B cell (primary cell): ENCODE results near the gene PRICKLE2. TPM values are rescaled to one million over a fixed set of nuclear protein-coding genes. Genes with fewer than 3 reads are reported as not detected.

ENCODE experiments used
- ATAC-seq: fragments of 200-7000 bp; cut with Tn5 transposase; one replicate; pipeline ENCODE4 v1.10.0; 2021; ENCODE audit warnings: low read depth, mild to moderate bottlenecking, moderate number of reproducible peaks, moderate library complexity
- CTCF ChIA-PET: fragments of 350-600 bp; sonication (Branson Sonifier 250); formaldehyde crosslinking; loops from one replicate; lab custom pipeline; 2021; ENCODE audit warnings: antibody characterized with exemption, inconsistent platforms; lab: Charles Lee
- POLR2A ChIA-PET: fragments of 350-600 bp; sonication (Branson Sonifier 250); formaldehyde crosslinking; loops from one replicate; lab custom pipeline; 2021; ENCODE audit warnings: antibody characterized with exemption; lab: Charles Lee
- DNase-seq: peaks from one replicate; pipeline ENCODE4 v3.0.0; 2013
- H2AFZ ChIP-seq: 2 replicates; pipeline ENCODE4 v1.6.1; 2012; ENCODE audit warnings: mild to moderate bottlenecking, low read depth, low read length; ENCODE audit not compliant: insufficient read depth, poor library complexity, severe bottlenecking
- H3K27ac ChIP-seq, 2 donors: 1 replicate in 1 of 2; 2 replicates in 1 of 2; pipeline ENCODE4 v1.5.1; 2012 to 2013; ENCODE audit warnings: low read length in 2 of 2, mild to moderate bottlenecking in 2 of 2, moderate library complexity in 1 of 2
- H3K27me3 ChIP-seq, 4 experiments: fragments of 200-600 bp in 1 of 4; sonication (generic) in 1 of 4; replicated peaks in 1 of 4; 1 replicate in 2 of 4; 2 replicates in 2 of 4; pipeline versions ENCODE4 v1.6.1 to v1.7.0; 2013 to 2016; ENCODE audit warnings: low read length in 3 of 4, mild to moderate bottlenecking in 2 of 4, mixed read lengths in 1 of 4, moderate library complexity in 1 of 4; ENCODE audit not compliant: insufficient read depth in 4 of 4, control insufficient read depth in 3 of 4; ENCODE audit errors: control extremely low read depth in 1 of 4
- H3K36me3 ChIP-seq, 2 experiments: replicated peaks in 1 of 2; 1 replicate in 1 of 2; 2 replicates in 1 of 2; pipeline versions ENCODE4 v1.6.1 to v1.7.1; 2013; ENCODE audit warnings: low read length in 1 of 2; ENCODE audit not compliant: insufficient read depth in 2 of 2, control insufficient read depth in 1 of 2; ENCODE audit errors: control extremely low read depth in 1 of 2, extremely low read depth in 1 of 2
- H3K4me1 ChIP-seq, 2 donors: fragments of 200-600 bp in 1 of 2; sonication (generic) in 1 of 2; 1 replicate in 1 of 2; 2 replicates in 1 of 2; pipeline versions ENCODE4 v1.5.1 to v1.6.1; 2013 to 2017; ENCODE audit warnings: low read length in 2 of 2; ENCODE audit not compliant: control insufficient read depth in 2 of 2, insufficient read depth in 2 of 2
- H3K4me2 ChIP-seq: replicated peaks from 2 replicates; pipeline ENCODE3; 2012; ENCODE audit warnings: mild to moderate bottlenecking, low read depth, low read length; ENCODE audit not compliant: poor library complexity, severe bottlenecking
- H3K4me3 ChIP-seq, 5 experiments: fragments of 200-600 bp in 1 of 5; sonication (generic) in 1 of 5; 1 replicate in 3 of 5; 2 replicates in 2 of 5; pipeline versions ENCODE4 v1.5.1 to v1.7.0; 2011 to 2016; ENCODE audit warnings: low read length in 4 of 5, mild to moderate bottlenecking in 4 of 5, low read depth in 2 of 5, control low read depth in 1 of 5, moderate library complexity in 1 of 5; ENCODE audit not compliant: insufficient read depth in 1 of 5; ENCODE audit errors: control extremely low read depth in 1 of 5, extremely low read depth in 1 of 5
- H3K79me2 ChIP-seq: fragments of 200-600 bp; sonication (generic); one replicate; pipeline ENCODE4 v1.6.0; 2016; ENCODE audit warnings: low read length; ENCODE audit not compliant: control insufficient read depth, insufficient read depth
- H3K9ac ChIP-seq: fragments of 200-600 bp; sonication (generic); 2 replicates; pipeline ENCODE4 v1.6.1; 2017; ENCODE audit warnings: mild to moderate bottlenecking, low read length, moderate library complexity
- H3K9me3 ChIP-seq, 3 donors: one replicate each; pipeline versions ENCODE4 v1.6.1 to v1.7.1; 2013; ENCODE audit warnings: low read length in 2 of 3; ENCODE audit not compliant: control insufficient read depth in 2 of 3, insufficient read depth in 1 of 3; ENCODE audit errors: control extremely low read depth in 1 of 3
- H4K20me1 ChIP-seq: 2 replicates; pipeline ENCODE4 v1.6.0; 2012; ENCODE audit warnings: mild to moderate bottlenecking, low read length; ENCODE audit not compliant: insufficient read depth, control insufficient read depth, poor library complexity, severe bottlenecking
- H3K27ac Mint-ChIP-seq: one replicate; pipeline ENCODE4 v1.8.0; 2021; ENCODE audit warnings: mixed read lengths
- H3K27me3 Mint-ChIP-seq: one replicate; pipeline ENCODE4 v1.8.0; 2021; ENCODE audit warnings: mixed read lengths
- H3K4me1 Mint-ChIP-seq: one replicate; pipeline ENCODE4 v1.8.0; 2021; ENCODE audit warnings: mixed read lengths
- H3K4me3 Mint-ChIP-seq: one replicate; pipeline ENCODE4 v1.8.0; 2021; ENCODE audit warnings: mixed read lengths
- H3K9me3 Mint-ChIP-seq: one replicate; pipeline ENCODE4 v1.8.0; 2022; ENCODE audit warnings: mixed read lengths; ENCODE audit not compliant: insufficient read depth
- CTCF ChIP-seq: fragments of 200-600 bp; IDR thresholded peaks from one replicate; pipeline ENCODE4 v1.8.0; 2022; ENCODE audit warnings: antibody characterized with exemption, mild to moderate bottlenecking
- EZH2 ChIP-seq: IDR thresholded peaks from 2 replicates; pipeline ENCODE4 v1.6.1; 2012; ENCODE audit warnings: borderline replicate concordance, low read depth, mild to moderate bottlenecking, moderate library complexity, low read length; ENCODE audit not compliant: insufficient read depth, poor library complexity, severe bottlenecking
- WGBS: methylation state at CpG from one replicate; pipeline ENCODE4 v1.1.5; 2013; ENCODE audit warnings: missing lambda C conversion rate; ENCODE audit not compliant: insufficient coverage; 5-methylcytosine and 5-hydroxymethylcytosine counted together
- intact Hi-C: fragments of 100-400 bp; cut with micrococcal nuclease; formaldehyde crosslinking; loops from one replicate; pipeline ENCODE4 v1.10.0; 2022
- polyA plus RNA-seq: library from polyadenylated mRNA; depleted of rRNA; stranded (reverse); fragments of >200 nt; gene quantifications from 2 replicates; pipeline ENCODE4 v1.2.3, GENCODE V29; 2012
- total RNA-seq, 2 donors: library from RNA; stranded (reverse); fragments of 120-200 nt in 1 of 2; gene quantifications; 1 replicate in 1 of 2; 2 replicates in 1 of 2; pipeline versions ENCODE4 v1.2.3 to v1.2.4, GENCODE V29; 2013 to 2022

The PRICKLE2 gene
- total and polyA plus RNA-seq, 2 donors (not counting 1 experiment from before 2014, with no cell fraction given), result 0.30 to 1.4 TPM

GRCh38 chr3:64272842-64273241 lies 47.6 kb upstream of the PRICKLE2 start:
- CTCF ChIA-PET, result no interaction called here
- intact Hi-C loops, result no loop called here
- Mint-ChIP-seq H3K27ac (no peak overlapping the region), H3K27me3 (peaks cover 8% of the 10 kb centered on the region), H3K4me3 (no peak overlapping the region), H3K4me1 (no peaks in the 10 kb centered on the region), H3K9me3 (no peaks in the 10 kb centered on the region)
- Histone ChIP-seq H3K4me3 (no peak overlapping the region), H3K79me2 (no peaks in the 10 kb centered on the region), H3K27ac (no peak overlapping the region), H4K20me1 (no peaks in the 10 kb centered on the region), H3K36me3 (no peaks in the 10 kb centered on the region), H3K4me1 (no peaks in the 10 kb centered on the region), H3K9ac (no peak overlapping the region), H3K9me3 (peaks cover 0 to 6% (median 0%) of the 10 kb centered on the region in 3 donors), H3K4me2 (no peak overlapping the region), H3K27me3 (no peaks in the 10 kb centered on the region), H2AFZ (no peak overlapping the region)
- WGBS, result no CpG with 5 or more reads among the region's 3 CpGs
- TF ChIP-seq EZH2 (no peak), CTCF (no peak)
- ATAC-seq (no peak), DNase-seq (no peak)
- POLR2A ChIA-PET, result no interaction called here

- Histone ChIP-seq H4K20me1 (no peaks in the 10 kb centered on the region), H3K27ac (no peak overlapping the region), H2AFZ (no peak overlapping the region), H3K9ac (no peak overlapping the region), H3K36me3 (no peaks in the 10 kb centered on the region), H3K4me1 (no peaks in the 10 kb centered on the region), H3K27me3 (no peaks in the 10 kb centered on the region), H3K4me2 (no peak overlapping the region), H3K9me3 (peaks cover 0 to 8% (median 0%) of the 10 kb centered on the region in 3 donors), H3K4me3 (no peak overlapping the region), H3K79me2 (no peaks in the 10 kb centered on the region)
- CTCF ChIA-PET, result no interaction called here
- DNase-seq, result no peak
- Mint-ChIP-seq H3K4me1 (no peaks in the 10 kb centered on the region), H3K27me3 (peaks cover 8% of the 10 kb centered on the region), H3K9me3 (no peaks in the 10 kb centered on the region), H3K4me3 (no peak overlapping the region), H3K27ac (no peak overlapping the region)
- no peak for TF ChIP-seq CTCF
- no peak for TF ChIP-seq EZH2
- 100% methylated on average over 1 of the region's 2 CpGs for WGBS
- intact Hi-C loops, result no loop called here
- ATAC-seq, result no peak
- POLR2A ChIA-PET, result no interaction called here
Measured at GRCh38 chr3:64272271-64272670, 47.0 kb upstream of the PRICKLE2 start.
